Chondrocyte (in vitro differentiated cells): ENCODE measurements around the gene NAV2. TPM values are rescaled to one million over a fixed set of nuclear protein-coding genes. Genes with fewer than 3 reads are reported as not detected.

Experiments used
- DNase-seq: peaks from one replicate; pipeline ENCODE4 v3.0.0; 2021; ENCODE audit warnings: mixed read lengths, low spot score
- H3K27ac Mint-ChIP-seq: one replicate; pipeline ENCODE4 v1.8.0; 2021; ENCODE audit warnings: mild to moderate bottlenecking, moderate library complexity, mixed read lengths; ENCODE audit not compliant: unreplicated experiment
- H3K27me3 Mint-ChIP-seq: 2 replicates; pipeline ENCODE4 v1.8.0; 2021; ENCODE audit warnings: low read depth, mixed read lengths
- H3K36me3 Mint-ChIP-seq: 2 replicates; pipeline ENCODE4 v1.8.0; 2021; ENCODE audit warnings: low read depth, mixed read lengths
- H3K4me1 Mint-ChIP-seq: 2 replicates; pipeline ENCODE4 v1.8.0; 2021; ENCODE audit warnings: low read depth, mild to moderate bottlenecking, mixed read lengths
- H3K4me3 Mint-ChIP-seq: one replicate; pipeline ENCODE4 v1.8.0; 2021; ENCODE audit warnings: mild to moderate bottlenecking, moderate library complexity, mixed read lengths; ENCODE audit not compliant: unreplicated experiment
- H3K9me3 Mint-ChIP-seq: 2 replicates; pipeline ENCODE4 v1.8.0; 2021; ENCODE audit warnings: low read depth, mixed read lengths
- CTCF ChIP-seq: fragments of 200-600 bp; sonication (generic); IDR thresholded peaks from 2 replicates; pipeline ENCODE4 v1.5.0; 2021; ENCODE audit warnings: antibody characterized with exemption, mild to moderate bottlenecking, moderate library complexity
- total RNA-seq: library from RNA; stranded (reverse); gene quantifications from 3 replicates; pipeline ENCODE4 v1.2.1, GENCODE V29; 2021

Gene NAV2
- total RNA-seq, 1 donor from 2014 or later = 87.0 TPM

GRCh38 chr11:19676475-19677380, 35.9 kb upstream of the NAV2 start:
- H3K4me3 Mint-ChIP-seq = no peak overlapping the region
- H3K9me3 Mint-ChIP-seq = no peaks in the 10 kb centered on the region
- H3K4me1 Mint-ChIP-seq = peaks cover 42% of the 10 kb centered on the region
- no peak overlapping the region for H3K27ac Mint-ChIP-seq
- TF ChIP-seq CTCF = no peak
- H3K27me3 Mint-ChIP-seq = no peaks in the 10 kb centered on the region
- no peak for DNase-seq
- H3K36me3 Mint-ChIP-seq = no peaks in the 10 kb centered on the region

GRCh38 chr11:19677381-19678080, 35.1 kb upstream of the NAV2 start:
- no peak overlapping the region for H3K4me3 Mint-ChIP-seq
- H3K27ac Mint-ChIP-seq = no peak overlapping the region
- DNase-seq = no peak

GRCh38 chr11:19679952-19680828, 32.4 kb upstream of the NAV2 start:
- H3K4me3 Mint-ChIP-seq = no peak overlapping the region
- peak; percentile 96 for DNase-seq
- H3K36me3 Mint-ChIP-seq = no peaks in the 10 kb centered on the region
- no peaks in the 10 kb centered on the region for H3K9me3 Mint-ChIP-seq
- peak overlapping the region; percentile 95 for H3K27ac Mint-ChIP-seq
- no peaks in the 10 kb centered on the region for H3K27me3 Mint-ChIP-seq
- TF ChIP-seq CTCF = peak; percentile 49
- H3K4me1 Mint-ChIP-seq = peaks cover 44% of the 10 kb centered on the region

More at GRCh38 chr11:19677381-19678080, 35.1 kb upstream of the NAV2 start:
- no peak for TF ChIP-seq CTCF
- Mint-ChIP-seq H3K9me3 (no peaks in the 10 kb centered on the region), H3K27me3 (no peaks in the 10 kb centered on the region), H3K4me1 (peaks cover 47% of the 10 kb centered on the region), H3K36me3 (no peaks in the 10 kb centered on the region)

DNA sequence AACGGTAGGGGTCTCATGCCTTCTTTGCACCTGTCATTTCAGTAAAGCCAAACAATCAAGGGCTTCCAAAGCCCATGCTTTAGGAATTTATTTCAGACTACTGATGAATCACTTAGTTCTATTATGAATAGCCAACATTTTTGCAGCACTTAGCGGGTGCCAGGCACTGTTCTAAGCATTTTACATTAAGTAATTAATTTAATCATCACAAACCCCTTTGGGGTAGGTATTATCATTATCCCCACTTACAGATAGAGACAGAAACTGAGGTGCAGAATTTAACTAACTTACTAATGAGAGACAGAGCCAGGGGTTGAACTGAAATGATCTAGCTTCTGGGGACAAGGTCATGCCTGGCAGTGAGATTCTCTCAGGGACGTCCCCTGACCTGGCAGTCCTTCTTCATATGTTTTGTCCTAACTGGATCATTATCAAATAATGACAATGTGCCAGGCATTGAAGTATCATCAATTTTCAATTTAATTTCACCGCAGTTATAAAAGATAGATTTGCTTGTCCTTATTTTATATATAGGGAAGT, 31.7 kb upstream of the NAV2 start:
- Mint-ChIP-seq H3K27ac (peak overlapping the region; percentile 95), H3K4me3 (no peak overlapping the region), H3K27me3 (no peaks in the 10 kb centered on the region)

More for the DNA sequence above, 31.7 kb upstream of the NAV2 start:
- no peaks in the 10 kb centered on the region for H3K9me3 Mint-ChIP-seq
- no peak for TF ChIP-seq CTCF
- no peaks in the 10 kb centered on the region for H3K36me3 Mint-ChIP-seq
- DNase-seq = no peak
- H3K4me1 Mint-ChIP-seq = peaks cover 44% of the 10 kb centered on the region
